T-helper 2 cell treated with Interferon-gamma antibody and Interleukin-4, amounts not matched to agents 5 μg/mL and 100 μg/mL, for 36 hours (primary cell): ENCODE data around the gene ADGRD1.

Experiments used
- DNase-seq: peaks from one replicate; pipeline ENCODE4 v3.0.0; 2021; ENCODE audit warnings: low spot score
- H3K27ac Mint-ChIP-seq: one replicate; pipeline ENCODE4 v1.8.0; 2021; ENCODE audit warnings: mild to moderate bottlenecking, mixed read lengths
- H3K27me3 Mint-ChIP-seq: one replicate; pipeline ENCODE4 v1.8.0; 2021; ENCODE audit warnings: low read depth, mixed read lengths
- H3K36me3 Mint-ChIP-seq: one replicate; pipeline ENCODE4 v1.8.0; 2021; ENCODE audit warnings: low read depth, mixed read lengths
- H3K4me1 Mint-ChIP-seq: one replicate; pipeline ENCODE4 v1.8.0; 2021; ENCODE audit warnings: low read depth, mixed read lengths
- H3K4me3 Mint-ChIP-seq: one replicate; pipeline ENCODE4 v1.8.0; 2022; ENCODE audit warnings: mild to moderate bottlenecking, moderate library complexity, mixed read lengths
- H3K9me3 Mint-ChIP-seq: one replicate; pipeline ENCODE4 v1.8.0; 2021; ENCODE audit warnings: mixed read lengths

ADGRD1 gene

GRCh38 chr12:131153956-131154355 lies 200.2 kb downstream of the ADGRD1 start:
- DNase-seq = no peak
- H3K9me3 Mint-ChIP-seq = peaks cover 5% of the 10 kb centered on the region
- H3K27me3 Mint-ChIP-seq = peaks cover 2% of the 10 kb centered on the region
- H3K36me3 Mint-ChIP-seq = no peaks in the 10 kb centered on the region
- no peak overlapping the region for H3K4me3 Mint-ChIP-seq
- no peaks in the 10 kb centered on the region for H3K4me1 Mint-ChIP-seq
- H3K27ac Mint-ChIP-seq = no peak overlapping the region

- H3K4me3 Mint-ChIP-seq = no peak overlapping the region
- peaks cover 5% of the 10 kb centered on the region for H3K9me3 Mint-ChIP-seq
These were observed 201.4 kb downstream of the ADGRD1 start for GRCh38 chr12:131155131-131155530.

GRCh38 chr12:131157743-131158142 lies 204.0 kb downstream of the ADGRD1 start:
- Mint-ChIP-seq H3K4me3 (no peak overlapping the region), H3K36me3 (no peaks in the 10 kb centered on the region), H3K4me1 (no peaks in the 10 kb centered on the region), H3K9me3 (no peaks in the 10 kb centered on the region), H3K27ac (no peak overlapping the region), H3K27me3 (no peaks in the 10 kb centered on the region)
- DNase-seq = no peak

More at GRCh38 chr12:131155131-131155530, 201.4 kb downstream of the ADGRD1 start:
- H3K27me3 Mint-ChIP-seq = no peaks in the 10 kb centered on the region
- no peaks in the 10 kb centered on the region for H3K4me1 Mint-ChIP-seq
- H3K36me3 Mint-ChIP-seq = no peaks in the 10 kb centered on the region
- no peak overlapping the region for H3K27ac Mint-ChIP-seq
- DNase-seq = no peak

- H3K27me3 Mint-ChIP-seq = no peaks in the 10 kb centered on the region
- no peaks in the 10 kb centered on the region for H3K4me1 Mint-ChIP-seq
- H3K9me3 Mint-ChIP-seq = no peaks in the 10 kb centered on the region
- no peak overlapping the region for H3K27ac Mint-ChIP-seq
- H3K4me3 Mint-ChIP-seq = no peak overlapping the region
- no peaks in the 10 kb centered on the region for H3K36me3 Mint-ChIP-seq
- DNase-seq = no peak
These were observed 206.0 kb downstream of the ADGRD1 start for GRCh38 chr12:131159660-131160059.

- no peaks in the 10 kb centered on the region for H3K4me1 Mint-ChIP-seq
- H3K36me3 Mint-ChIP-seq = no peaks in the 10 kb centered on the region
- no peaks in the 10 kb centered on the region for H3K27me3 Mint-ChIP-seq
- H3K9me3 Mint-ChIP-seq = no peaks in the 10 kb centered on the region
- H3K27ac Mint-ChIP-seq = no peak overlapping the region
- H3K4me3 Mint-ChIP-seq = no peak overlapping the region
- DNase-seq = no peak
These were observed 208.4 kb downstream of the ADGRD1 start for GRCh38 chr12:131162113-131162512.

- no peak for DNase-seq
- H3K4me3 Mint-ChIP-seq = no peak overlapping the region
- no peaks in the 10 kb centered on the region for H3K36me3 Mint-ChIP-seq
- no peaks in the 10 kb centered on the region for H3K9me3 Mint-ChIP-seq
- no peaks in the 10 kb centered on the region for H3K27me3 Mint-ChIP-seq
- H3K27ac Mint-ChIP-seq = no peak overlapping the region
- H3K4me1 Mint-ChIP-seq = no peaks in the 10 kb centered on the region
These were observed 209.6 kb downstream of the ADGRD1 start for GRCh38 chr12:131163189-131163738.

GRCh38 chr12:131164096-131164872 lies 210.6 kb downstream of the ADGRD1 start:
- no peaks in the 10 kb centered on the region for H3K27me3 Mint-ChIP-seq
- H3K27ac Mint-ChIP-seq = no peak overlapping the region
- no peaks in the 10 kb centered on the region for H3K9me3 Mint-ChIP-seq
- H3K4me1 Mint-ChIP-seq = no peaks in the 10 kb centered on the region
- H3K4me3 Mint-ChIP-seq = no peak overlapping the region
- no peak for DNase-seq
- H3K36me3 Mint-ChIP-seq = no peaks in the 10 kb centered on the region

GRCh38 chr12:131166717-131167116 lies 213.0 kb downstream of the ADGRD1 start:
- no peak overlapping the region for H3K27ac Mint-ChIP-seq
- no peak for DNase-seq
- H3K36me3 Mint-ChIP-seq = no peaks in the 10 kb centered on the region
- no peaks in the 10 kb centered on the region for H3K9me3 Mint-ChIP-seq
- no peak overlapping the region for H3K4me3 Mint-ChIP-seq
- H3K4me1 Mint-ChIP-seq = no peaks in the 10 kb centered on the region
- peaks cover 8% of the 10 kb centered on the region for H3K27me3 Mint-ChIP-seq

- H3K27me3 Mint-ChIP-seq = peaks cover 8% of the 10 kb centered on the region
- no peak for DNase-seq
- no peaks in the 10 kb centered on the region for H3K4me1 Mint-ChIP-seq
- H3K9me3 Mint-ChIP-seq = no peaks in the 10 kb centered on the region
- no peak overlapping the region for H3K27ac Mint-ChIP-seq
- no peaks in the 10 kb centered on the region for H3K36me3 Mint-ChIP-seq
- no peak overlapping the region for H3K4me3 Mint-ChIP-seq
These were observed 213.6 kb downstream of the ADGRD1 start for GRCh38 chr12:131167334-131167733.

- Mint-ChIP-seq H3K27me3 (peaks cover 8% of the 10 kb centered on the region), H3K4me1 (no peaks in the 10 kb centered on the region), H3K4me3 (no peak overlapping the region), H3K36me3 (no peaks in the 10 kb centered on the region), H3K9me3 (peaks cover 10% of the 10 kb centered on the region), H3K27ac (no peak overlapping the region)
- DNase-seq = no peak
These were observed 217.3 kb downstream of the ADGRD1 start for GRCh38 chr12:131171029-131171428.

GRCh38 chr12:131174901-131175300 lies 221.2 kb downstream of the ADGRD1 start:
- Mint-ChIP-seq H3K27ac (no peak overlapping the region), H3K4me1 (no peaks in the 10 kb centered on the region)

GRCh38 chr12:131176266-131176665 lies 222.6 kb downstream of the ADGRD1 start:
- no peaks in the 10 kb centered on the region for H3K4me1 Mint-ChIP-seq
- no peak overlapping the region for H3K27ac Mint-ChIP-seq
- DNase-seq = no peak
- peaks cover 10% of the 10 kb centered on the region for H3K9me3 Mint-ChIP-seq
- peaks cover 5% of the 10 kb centered on the region for H3K27me3 Mint-ChIP-seq
- no peak overlapping the region for H3K4me3 Mint-ChIP-seq
- H3K36me3 Mint-ChIP-seq = no peaks in the 10 kb centered on the region

More at GRCh38 chr12:131174901-131175300, 221.2 kb downstream of the ADGRD1 start:
- H3K36me3 Mint-ChIP-seq = no peaks in the 10 kb centered on the region
- H3K27me3 Mint-ChIP-seq = peaks cover 8% of the 10 kb centered on the region
- H3K4me3 Mint-ChIP-seq = no peak overlapping the region
- H3K9me3 Mint-ChIP-seq = peaks cover 10% of the 10 kb centered on the region
- DNase-seq = no peak

GRCh38 chr12:131176926-131177325 lies 223.2 kb downstream of the ADGRD1 start:
- Mint-ChIP-seq H3K9me3 (peaks cover 10% of the 10 kb centered on the region), H3K4me1 (no peaks in the 10 kb centered on the region), H3K36me3 (no peaks in the 10 kb centered on the region), H3K27ac (no peak overlapping the region), H3K27me3 (no peaks in the 10 kb centered on the region), H3K4me3 (no peak overlapping the region)
- no peak for DNase-seq

- H3K27ac Mint-ChIP-seq = no peak overlapping the region
- no peak overlapping the region for H3K4me3 Mint-ChIP-seq
- H3K27me3 Mint-ChIP-seq = no peaks in the 10 kb centered on the region
- H3K4me1 Mint-ChIP-seq = no peaks in the 10 kb centered on the region
- H3K36me3 Mint-ChIP-seq = no peaks in the 10 kb centered on the region
- H3K9me3 Mint-ChIP-seq = peaks cover 10% of the 10 kb centered on the region
- DNase-seq = no peak
These were observed 223.9 kb downstream of the ADGRD1 start for GRCh38 chr12:131177599-131177998.

- Mint-ChIP-seq H3K27me3 (no peaks in the 10 kb centered on the region), H3K4me1 (no peaks in the 10 kb centered on the region), H3K36me3 (no peaks in the 10 kb centered on the region), H3K4me3 (no peak overlapping the region), H3K9me3 (peaks cover 13% of the 10 kb centered on the region), H3K27ac (no peak overlapping the region)
- no peak for DNase-seq
These were observed 233.9 kb downstream of the ADGRD1 start for GRCh38 chr12:131187602-131188001.
